ENCODE measurements around the gene DNAH8.

DNA sequence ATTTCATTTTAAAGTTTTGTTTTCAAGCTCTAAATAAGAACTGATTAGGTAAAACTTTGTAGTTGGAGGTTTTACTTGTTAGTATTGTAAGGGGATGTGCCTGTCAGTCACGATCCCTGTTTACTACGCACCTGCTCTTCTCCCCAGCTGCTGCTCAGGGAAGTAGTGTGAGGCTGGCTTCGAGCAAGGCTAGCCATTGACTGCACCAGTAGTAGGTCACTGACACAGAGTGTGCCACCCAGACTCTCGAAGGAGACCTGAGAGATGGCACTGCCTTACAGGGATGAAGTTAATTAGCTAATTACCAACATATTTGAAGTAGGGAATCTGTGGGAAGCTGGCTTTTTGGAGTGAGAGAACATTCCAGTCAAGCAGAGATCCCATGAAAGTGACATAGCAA lies 89.2 kb downstream of the DNAH8 start:
- TF ChIP-seq, protein P1, sequence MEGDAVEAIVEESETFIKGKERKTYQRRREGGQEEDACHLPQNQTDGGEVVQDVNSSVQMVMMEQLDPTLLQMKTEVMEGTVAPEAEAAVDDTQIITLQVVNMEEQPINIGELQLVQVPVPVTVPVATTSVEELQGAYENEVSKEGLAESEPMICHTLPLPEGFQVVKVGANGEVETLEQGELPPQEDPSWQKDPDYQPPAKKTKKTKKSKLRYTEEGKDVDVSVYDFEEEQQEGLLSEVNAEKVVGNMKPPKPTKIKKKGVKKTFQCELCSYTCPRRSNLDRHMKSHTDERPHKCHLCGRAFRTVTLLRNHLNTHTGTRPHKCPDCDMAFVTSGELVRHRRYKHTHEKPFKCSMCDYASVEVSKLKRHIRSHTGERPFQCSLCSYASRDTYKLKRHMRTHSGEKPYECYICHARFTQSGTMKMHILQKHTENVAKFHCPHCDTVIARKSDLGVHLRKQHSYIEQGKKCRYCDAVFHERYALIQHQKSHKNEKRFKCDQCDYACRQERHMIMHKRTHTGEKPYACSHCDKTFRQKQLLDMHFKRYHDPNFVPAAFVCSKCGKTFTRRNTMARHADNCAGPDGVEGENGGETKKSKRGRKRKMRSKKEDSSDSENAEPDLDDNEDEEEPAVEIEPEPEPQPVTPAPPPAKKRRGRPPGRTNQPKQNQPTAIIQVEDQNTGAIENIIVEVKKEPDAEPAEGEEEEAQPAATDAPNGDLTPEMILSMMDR (IDR thresholded peaks at IDR 0.05), result no peak
- TF ChIP-seq EP300 (IDR thresholded peaks at IDR 0.05), result no peak
- TF ChIP-seq POLR2A (IDR thresholded peaks at IDR 0.05; ENCODE audit: low read depth), result no peak

Measured in esophagus muscularis mucosa (tissue), 4 donors.